ENCODE data around the gene DNAJB2. TPM values are rescaled to one million over a fixed set of nuclear protein-coding genes. Genes with fewer than 3 reads are reported as not detected.

Gene DNAJB2
- 53.9 and 109 TPM in 2 replicates for total RNA-seq

GRCh38 chr2:219279151-219279915 lies at the start of gene DNAJB2:
TSS of gene DNAJB2 (plus strand) at chr2:219279366. CDS start at chr2:219279834, 468 bp downstream.

GRCh38 chr2:219245148-219245898 lies 33.8 kb upstream of the DNAJB2 start, which contains the start of the genes GLB1L and STK16:
TSS of gene GLB1L (minus strand) at chr2:219245444. CDS start at chr2:219243573, 1,871 bp downstream.
TSS of gene STK16 (plus strand) at chr2:219245479. CDS start at chr2:219246000, 521 bp downstream.

GRCh38 chr2:219252900-219253752 lies 26.0 kb upstream of the DNAJB2 start, which contains the start of gene TUBA4B:
TSS of gene TUBA4B (plus strand) at chr2:219253243. CDS start at chr2:219253408, 165 bp downstream.

GRCh38 chr2:219253753-219254589 lies 25.2 kb upstream of the DNAJB2 start, which contains the start of gene TUBA4A:
TSS of gene TUBA4A (minus strand) at chr2:219253918. CDS start at chr2:219253858, 60 bp downstream.

GRCh38 chr2:219309278-219309677 lies 30.1 kb downstream of the DNAJB2 start, which contains the start of gene PTPRN:
TSS of gene PTPRN (minus strand) at chr2:219309401. CDS start at chr2:219309332, 69 bp downstream.

GRCh38 chr2:219332542-219332941 lies 53.4 kb downstream of the DNAJB2 start, which contains the start of gene RESP18:
TSS of gene RESP18 (minus strand) at chr2:219332744.

Other genes with a start within 250 kb of the DNAJB2 start
- under 0.01 TPM in 1 of 2 replicates, not detected in the other for gene CFAP65, start 237.8 kb upstream of the DNAJB2 start, total RNA-seq
- gene IHH, start 218.4 kb upstream of the DNAJB2 start, total RNA-seq, result under 0.01 TPM in 1 of 2 replicates, not detected in the other
- gene NHEJ1, start 118.6 kb upstream of the DNAJB2 start, total RNA-seq, result 14.2 and 17.5 TPM in 2 replicates
- gene SLC23A3, start 109.3 kb upstream of the DNAJB2 start, total RNA-seq, result 0.63 and 2.5 TPM in 2 replicates
- 24.7 and 27.0 TPM in 2 replicates for gene CNPPD1, start 102.4 kb upstream of the DNAJB2 start, total RNA-seq
- gene RETREG2, start 101.1 kb upstream of the DNAJB2 start, total RNA-seq, result 69.0 and 78.2 TPM in 2 replicates
- gene ZFAND2B, start 72.6 kb upstream of the DNAJB2 start, total RNA-seq, result 22.2 and 26.7 TPM in 2 replicates
- gene ABCB6, start 60.4 kb upstream of the DNAJB2 start, total RNA-seq, result 26.8 and 61.6 TPM in 2 replicates
- 24.3 and 26.4 TPM in 2 replicates for gene ATG9A, start 49.7 kb upstream of the DNAJB2 start, total RNA-seq
- 18.0 and 20.5 TPM in 2 replicates for gene ANKZF1, start 49.6 kb upstream of the DNAJB2 start, total RNA-seq
- 11.6 and 18.6 TPM in 2 replicates for gene GLB1L, start 33.9 kb upstream of the DNAJB2 start, total RNA-seq
- 27.7 and 47.0 TPM in 2 replicates for gene STK16, start 33.9 kb upstream of the DNAJB2 start, total RNA-seq
- gene TUBA4B, start 26.1 kb upstream of the DNAJB2 start, total RNA-seq, result under 0.01 TPM in 1 of 2 replicates, not detected in the other
- 9.4 and 17.8 TPM in 2 replicates for gene TUBA4A, start 25.4 kb upstream of the DNAJB2 start, total RNA-seq
- gene PTPRN, start 30.0 kb downstream of the DNAJB2 start, total RNA-seq, result 7.2 and 12.6 TPM in 2 replicates
- not detected in 2 replicates for gene RESP18, start 53.4 kb downstream of the DNAJB2 start, total RNA-seq
- gene DNPEP, start 108.5 kb downstream of the DNAJB2 start, total RNA-seq, result 78.2 and 137 TPM in 2 replicates
- gene DES, start 139.0 kb downstream of the DNAJB2 start, total RNA-seq, result 2.4 and 2.7 TPM in 2 replicates
- 7.8 and 9.1 TPM in 2 replicates for gene SPEG, start 155.5 kb downstream of the DNAJB2 start, total RNA-seq
- gene GMPPA, start 219.5 kb downstream of the DNAJB2 start, total RNA-seq, result 57.7 and 58.9 TPM in 2 replicates
- gene ASIC4, start 235.1 kb downstream of the DNAJB2 start, total RNA-seq, result 0.09 and 0.16 TPM in 2 replicates

Data from bronchial smooth muscle cell (primary cell).